Measurements from ENCODE around the gene USP49.

USP49 gene

GRCh38 chr6:41798901-41799558 lies 96.1 kb downstream of the USP49 start:
- no peak overlapping the region for H2AK5ac ChIP-seq (ENCODE audit: low read length, severe bottlenecking)
- H3K79me1 ChIP-seq (replicated peaks; ENCODE audit: low read length, poor library complexity, severe bottlenecking), result peaks cover 2% of the 10 kb centered on the region
- no peak overlapping the region for H3K14ac ChIP-seq (ENCODE audit: low read length in 2 of 2)
- no peak overlapping the region for H2BK120ac ChIP-seq (ENCODE audit: low read depth, low read length)
- no peaks in the 10 kb centered on the region for H3K4me1 ChIP-seq (ENCODE audit: control insufficient read depth, insufficient read depth, low read depth, low read length)
- H3K36me3 ChIP-seq (ENCODE audit: control insufficient read depth in 1 of 2, insufficient read depth in 2 of 2, low read depth in 1 of 2, low read length in 2 of 2), result peaks cover 11 to 37% of the 10 kb centered on the region in 2 experiments
- no peak overlapping the region for H2BK15ac ChIP-seq (ENCODE audit: low read depth, poor library complexity, severe bottlenecking)
- no peak overlapping the region for H3K4me2 ChIP-seq (ENCODE audit: low read length, poor library complexity, severe bottlenecking)
- no peak overlapping the region for H4K8ac ChIP-seq (ENCODE audit: low read length)
- H2BK12ac ChIP-seq (ENCODE audit: low read length in 2 of 2), result no peak overlapping the region
- no peak overlapping the region for H3K27ac ChIP-seq (ENCODE audit: low read length, poor library complexity, severe bottlenecking)
- H3K9me3 ChIP-seq (ENCODE audit: control insufficient read depth, low read length), result no peaks in the 10 kb centered on the region
- no peak overlapping the region for H3K9ac ChIP-seq (ENCODE audit: low read length)
- H2AFZ ChIP-seq (ENCODE audit: low read depth, low read length), result no peak overlapping the region
- no peaks in the 10 kb centered on the region for H3K27me3 ChIP-seq (ENCODE audit: control insufficient read depth in 1 of 2, insufficient read depth in 1 of 2, low read length in 2 of 2)
- H3K4ac ChIP-seq (ENCODE audit: low read depth in 1 of 2, low read length in 2 of 2), result no peak overlapping the region
- H4K91ac ChIP-seq (ENCODE audit: low read length), result no peak overlapping the region
- WGBS, result 98% methylated on average over 6 of the region's 7 CpGs
- no peak overlapping the region for H2BK5ac ChIP-seq (ENCODE audit: low read depth, low read length, poor library complexity, severe bottlenecking)
- H3K4me3 ChIP-seq (ENCODE audit: insufficient read depth in 1 of 2, low read depth in 1 of 2, low read length in 2 of 2), result no peak overlapping the region
- H3K23ac ChIP-seq (ENCODE audit: low read length in 2 of 2), result no peak overlapping the region
- DNase-seq, result no peak
- no peak overlapping the region for H3K18ac ChIP-seq (ENCODE audit: low read depth in 1 of 2, low read length in 2 of 2)

- Histone ChIP-seq H4K8ac (ENCODE audit: low read length) (no peak overlapping the region), H3K9ac (ENCODE audit: low read length) (no peak overlapping the region), H3K23ac (ENCODE audit: low read length in 2 of 2) (no peak overlapping the region), H2AK5ac (ENCODE audit: low read length, severe bottlenecking) (no peak overlapping the region), H3K14ac (ENCODE audit: low read length in 2 of 2) (no peak overlapping the region), H3K79me1 (replicated peaks; ENCODE audit: low read length, poor library complexity, severe bottlenecking) (peaks cover 5% of the 10 kb centered on the region), H3K4ac (ENCODE audit: low read depth in 1 of 2, low read length in 2 of 2) (no peak overlapping the region), H3K27me3 (ENCODE audit: control insufficient read depth in 1 of 2, insufficient read depth in 1 of 2, low read length in 2 of 2) (no peaks in the 10 kb centered on the region), H3K27ac (ENCODE audit: low read length, poor library complexity, severe bottlenecking) (no peak overlapping the region), H4K91ac (ENCODE audit: low read length) (no peak overlapping the region), H3K4me2 (ENCODE audit: low read length, poor library complexity, severe bottlenecking) (no peak overlapping the region), H3K9me3 (ENCODE audit: control insufficient read depth, low read length) (no peaks in the 10 kb centered on the region), H3K4me1 (ENCODE audit: control insufficient read depth, insufficient read depth, low read depth, low read length) (peaks cover 2% of the 10 kb centered on the region), H2AFZ (ENCODE audit: low read depth, low read length) (no peak overlapping the region), H2BK5ac (ENCODE audit: low read depth, low read length, poor library complexity, severe bottlenecking) (no peak overlapping the region), H2BK15ac (ENCODE audit: low read depth, poor library complexity, severe bottlenecking) (no peak overlapping the region), H3K4me3 (ENCODE audit: insufficient read depth in 1 of 2, low read depth in 1 of 2, low read length in 2 of 2) (no peak overlapping the region), H3K18ac (ENCODE audit: low read depth in 1 of 2, low read length in 2 of 2) (no peak overlapping the region), H2BK12ac (ENCODE audit: low read length in 2 of 2) (no peak overlapping the region), H2BK120ac (ENCODE audit: low read depth, low read length) (no peak overlapping the region), H3K36me3 (ENCODE audit: control insufficient read depth in 1 of 2, insufficient read depth in 2 of 2, low read depth in 1 of 2, low read length in 2 of 2) (peaks cover 14 to 43% of the 10 kb centered on the region in 2 experiments)
- DNase-seq, result no peak
- 89% methylated on average over 2 of the region's 2 CpGs for whole genome bisulfite sequencing
These were observed 98.7 kb downstream of the USP49 start for GRCh38 chr6:41796474-41796873.

GRCh38 chr6:41791984-41792383 lies 103.2 kb downstream of the USP49 start:
- Histone ChIP-seq H2BK5ac (ENCODE audit: low read depth, low read length, poor library complexity, severe bottlenecking) (no peak overlapping the region), H3K9ac (ENCODE audit: low read length) (no peak overlapping the region), H3K79me1 (replicated peaks; ENCODE audit: low read length, poor library complexity, severe bottlenecking) (peaks cover 15% of the 10 kb centered on the region), H2BK15ac (ENCODE audit: low read depth, poor library complexity, severe bottlenecking) (no peak overlapping the region), H2BK12ac (ENCODE audit: low read length in 2 of 2) (no peak overlapping the region), H3K4me3 (ENCODE audit: insufficient read depth in 1 of 2, low read depth in 1 of 2, low read length in 2 of 2) (no peak overlapping the region), H3K23ac (ENCODE audit: low read length in 2 of 2) (no peak overlapping the region), H4K91ac (ENCODE audit: low read length) (no peak overlapping the region), H3K9me3 (ENCODE audit: control insufficient read depth, low read length) (no peaks in the 10 kb centered on the region), H2AK5ac (ENCODE audit: low read length, severe bottlenecking) (no peak overlapping the region), H3K36me3 (ENCODE audit: control insufficient read depth in 1 of 2, insufficient read depth in 2 of 2, low read depth in 1 of 2, low read length in 2 of 2) (peaks cover 10 to 60% of the 10 kb centered on the region in 2 experiments), H3K4me2 (ENCODE audit: low read length, poor library complexity, severe bottlenecking) (no peak overlapping the region), H3K18ac (ENCODE audit: low read depth in 1 of 2, low read length in 2 of 2) (no peak overlapping the region), H2AFZ (ENCODE audit: low read depth, low read length) (no peak overlapping the region), H3K4ac (ENCODE audit: low read depth in 1 of 2, low read length in 2 of 2) (no peak overlapping the region), H3K4me1 (ENCODE audit: control insufficient read depth, insufficient read depth, low read depth, low read length) (peaks cover 11% of the 10 kb centered on the region), H3K27ac (ENCODE audit: low read length, poor library complexity, severe bottlenecking) (no peak overlapping the region), H2BK120ac (ENCODE audit: low read depth, low read length) (no peak overlapping the region), H4K8ac (ENCODE audit: low read length) (no peak overlapping the region), H3K14ac (ENCODE audit: low read length in 2 of 2) (no peak overlapping the region), H3K27me3 (ENCODE audit: control insufficient read depth in 1 of 2, insufficient read depth in 1 of 2, low read length in 2 of 2) (no peaks in the 10 kb centered on the region)
- DNase-seq, result no peak
- 97% methylated on average over 4 of the region's 4 CpGs for WGBS

- Histone ChIP-seq H3K9ac (ENCODE audit: low read length) (no peak overlapping the region), H4K8ac (ENCODE audit: low read length) (no peak overlapping the region), H2BK12ac (ENCODE audit: low read length in 2 of 2) (no peak overlapping the region), H3K4me3 (ENCODE audit: insufficient read depth in 1 of 2, low read depth in 1 of 2, low read length in 2 of 2) (no peak overlapping the region), H3K27ac (ENCODE audit: low read length, poor library complexity, severe bottlenecking) (no peak overlapping the region), H3K4me2 (ENCODE audit: low read length, poor library complexity, severe bottlenecking) (no peak overlapping the region), H4K91ac (ENCODE audit: low read length) (no peak overlapping the region), H3K18ac (ENCODE audit: low read depth in 1 of 2, low read length in 2 of 2) (no peak overlapping the region), H2BK5ac (ENCODE audit: low read depth, low read length, poor library complexity, severe bottlenecking) (no peak overlapping the region), H3K4me1 (ENCODE audit: control insufficient read depth, insufficient read depth, low read depth, low read length) (peaks cover 11% of the 10 kb centered on the region), H3K4ac (ENCODE audit: low read depth in 1 of 2, low read length in 2 of 2) (no peak overlapping the region), H2BK15ac (ENCODE audit: low read depth, poor library complexity, severe bottlenecking) (no peak overlapping the region), H3K9me3 (ENCODE audit: control insufficient read depth, low read length) (no peaks in the 10 kb centered on the region), H3K36me3 (ENCODE audit: control insufficient read depth in 1 of 2, insufficient read depth in 2 of 2, low read depth in 1 of 2, low read length in 2 of 2) (peaks cover 10 to 55% of the 10 kb centered on the region in 2 experiments), H3K23ac (ENCODE audit: low read length in 2 of 2) (no peak overlapping the region), H3K79me1 (replicated peaks; ENCODE audit: low read length, poor library complexity, severe bottlenecking) (peaks cover 15% of the 10 kb centered on the region), H3K14ac (ENCODE audit: low read length in 2 of 2) (no peak overlapping the region), H2BK120ac (ENCODE audit: low read depth, low read length) (no peak overlapping the region), H3K27me3 (ENCODE audit: control insufficient read depth in 1 of 2, insufficient read depth in 1 of 2, low read length in 2 of 2) (no peaks in the 10 kb centered on the region), H2AFZ (ENCODE audit: low read depth, low read length) (no peak overlapping the region), H2AK5ac (ENCODE audit: low read length, severe bottlenecking) (no peak overlapping the region)
- WGBS, result 100% methylated on average over 1 of the region's 1 CpG
- no peak for DNase-seq
These were observed 103.9 kb downstream of the USP49 start for GRCh38 chr6:41791305-41791704.
